Activated CD8-positive, alpha-beta memory T cell treated with anti-CD3 and anti-CD28 coated beads, Interleukin-2, amount 10 ng/mL, durations not matched to agents 7 days and 5 days (primary cell): ENCODE results near the gene HTT-AS. TPM values are rescaled to one million over a fixed set of nuclear protein-coding genes. Genes with fewer than 3 reads are reported as not detected.
A peak's percentile ranks its signal among the peaks of the same experiment; 100 is the strongest.

ENCODE experiments used
- ATAC-seq: fragments of 150-1000 bp; cut with Tn5 transposase; one replicate; pipeline ENCODE4 v1.10.0; 2021; ENCODE audit warnings: moderate library complexity
- CTCF ChIA-PET: fragments of 350-600 bp; sonication (Branson Sonifier 250); formaldehyde crosslinking; loops from one replicate; lab custom pipeline; 2021; ENCODE audit warnings: antibody characterized with exemption; lab: Charles Lee
- DNase-seq: peaks from one replicate; pipeline ENCODE4 v3.0.0-alpha.2; 2020
- H3K27ac Mint-ChIP-seq: one replicate; pipeline ENCODE4 v1.8.0; 2021; ENCODE audit warnings: mild to moderate bottlenecking, mixed read lengths
- H3K27me3 Mint-ChIP-seq: one replicate; pipeline ENCODE4 v1.8.0; 2021; ENCODE audit warnings: mixed read lengths
- H3K36me3 Mint-ChIP-seq: one replicate; pipeline ENCODE4 v1.8.0; 2021; ENCODE audit warnings: mild to moderate bottlenecking, mixed read lengths
- H3K4me1 Mint-ChIP-seq: one replicate; pipeline ENCODE4 v1.8.0; 2021; ENCODE audit warnings: mixed read lengths
- H3K4me3 Mint-ChIP-seq: one replicate; pipeline ENCODE4 v1.8.0; 2021; ENCODE audit warnings: mild to moderate bottlenecking, moderate library complexity, mixed read lengths
- H3K9me3 Mint-ChIP-seq: one replicate; pipeline ENCODE4 v1.8.0; 2022; ENCODE audit warnings: low read depth, mixed read lengths
- total RNA-seq, 2 experiments: library from RNA; stranded (reverse); gene quantifications; one replicate each; pipeline ENCODE4 v1.2.3, GENCODE V29; 2021

The HTT-AS gene
- total RNA-seq, 2 experiments from 2014 or later, result not detected

DNA sequence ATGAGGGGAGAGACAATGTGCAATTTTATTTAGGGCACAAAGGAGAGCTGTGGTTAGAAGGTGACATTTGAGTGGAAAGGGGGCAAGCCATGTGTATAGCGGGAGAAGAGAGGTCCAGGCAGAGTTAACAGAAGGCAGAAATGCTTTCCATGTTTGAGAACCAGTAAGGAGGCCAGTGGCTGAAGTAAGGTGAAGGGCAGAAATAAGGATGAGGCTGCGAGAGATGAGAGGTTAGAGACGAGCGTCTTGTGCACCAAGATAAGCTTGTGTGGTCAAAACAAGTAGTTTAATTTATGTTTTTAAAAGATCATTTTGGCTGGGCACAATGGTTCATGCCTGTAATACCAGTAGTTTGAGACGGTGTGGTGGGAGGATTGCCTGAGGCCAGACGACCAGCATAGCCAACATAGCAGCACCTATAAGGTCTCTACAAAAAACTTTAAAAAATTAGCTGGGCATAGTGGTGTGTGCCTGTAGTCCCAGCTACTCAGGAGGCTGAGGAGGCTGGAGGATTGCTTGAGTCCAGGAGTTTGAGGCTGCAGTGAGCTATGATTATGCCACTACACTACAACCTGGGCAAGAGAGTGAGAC is 8.7 kb upstream of the HTT-AS start:
- Mint-ChIP-seq H3K9me3 (no peaks in the 10 kb centered on the region), H3K4me3 (no peak overlapping the region), H3K4me1 (peaks cover 46% of the 10 kb centered on the region), H3K36me3 (peaks cover 27% of the 10 kb centered on the region), H3K27ac (no peak overlapping the region), H3K27me3 (no peaks in the 10 kb centered on the region)
- DNase-seq (peak; percentile 33), ATAC-seq (no peak)
- CTCF ChIA-PET, result interaction anchor here (0.6 to 0.8 kb wide), 2 partner anchors 25 to 398 kb away, joined by 3 read pairs; no protein-coding TSS in a partner anchor

DNA sequence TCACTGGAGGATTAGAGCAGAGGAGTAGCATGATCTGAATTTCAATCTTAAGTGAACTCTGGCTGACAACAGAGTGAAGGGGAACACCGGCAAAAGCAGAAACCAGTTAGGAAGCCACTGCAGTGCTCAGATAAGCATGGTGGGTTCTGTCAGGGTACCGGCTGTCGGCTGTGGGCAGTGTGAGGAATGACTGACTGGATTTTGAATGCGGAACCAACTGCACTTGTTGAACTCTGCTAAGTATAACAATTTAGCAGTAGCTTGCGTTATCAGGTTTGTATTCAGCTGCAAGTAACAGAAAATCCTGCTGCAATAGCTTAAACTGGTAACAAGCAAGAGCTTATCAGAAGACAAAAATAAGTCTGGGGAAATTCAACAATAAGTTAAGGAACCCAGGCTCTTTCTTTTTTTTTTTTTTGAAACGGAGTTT is 5.4 kb upstream of the HTT-AS start:
- no peaks in the 10 kb centered on the region for H3K9me3 Mint-ChIP-seq
- H3K36me3 Mint-ChIP-seq, result peaks cover 19% of the 10 kb centered on the region
- CTCF ChIA-PET, result interaction anchor here (0.6 kb wide), 1 partner anchor 102 kb away, joined by 3 read pairs; no protein-coding TSS in a partner anchor
- ATAC-seq (no peak), DNase-seq (no peak)
- H3K27me3 Mint-ChIP-seq, result no peaks in the 10 kb centered on the region
- H3K27ac Mint-ChIP-seq, result no peak overlapping the region
- peaks cover 49% of the 10 kb centered on the region for H3K4me1 Mint-ChIP-seq
- H3K4me3 Mint-ChIP-seq, result no peak overlapping the region

DNA sequence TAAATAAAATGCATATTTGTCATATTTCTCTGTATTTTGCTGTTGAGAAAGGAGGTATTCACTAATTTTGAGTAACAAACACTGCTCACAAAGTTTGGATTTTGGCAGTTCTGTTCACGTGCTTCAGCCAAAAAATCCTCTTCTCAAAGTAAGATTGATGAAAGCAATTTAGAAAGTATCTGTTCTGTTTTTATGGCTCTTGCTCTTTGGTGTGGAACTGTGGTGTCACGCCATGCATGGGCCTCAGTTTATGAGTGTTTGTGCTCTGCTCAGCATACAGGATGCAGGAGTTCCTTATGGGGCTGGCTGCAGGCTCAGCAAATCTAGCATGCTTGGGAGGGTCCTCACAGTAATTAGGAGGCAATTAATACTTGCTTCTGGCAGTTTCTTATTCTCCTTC is 3.5 kb upstream of the HTT-AS start:
- Mint-ChIP-seq H3K27ac (no peak overlapping the region), H3K4me3 (no peak overlapping the region), H3K4me1 (peaks cover 40% of the 10 kb centered on the region), H3K9me3 (no peaks in the 10 kb centered on the region), H3K36me3 (peaks cover 12% of the 10 kb centered on the region), H3K27me3 (no peaks in the 10 kb centered on the region)
- CTCF ChIA-PET, result no interaction called here
- DNase-seq (no peak), ATAC-seq (no peak)

DNA sequence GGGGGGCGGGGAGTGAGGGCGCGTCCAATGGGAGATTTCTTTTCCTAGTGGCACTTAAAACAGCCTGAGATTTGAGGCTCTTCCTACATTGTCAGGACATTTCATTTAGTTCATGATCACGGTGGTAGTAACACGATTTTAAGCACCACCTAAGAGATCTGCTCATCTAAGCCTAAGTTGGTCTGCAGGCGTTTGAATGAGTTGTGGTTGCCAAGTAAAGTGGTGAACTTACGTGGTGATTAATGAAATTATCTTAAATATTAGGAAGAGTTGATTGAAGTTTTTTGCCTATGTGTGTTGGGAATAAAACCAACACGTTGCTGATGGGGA is 1.3 kb upstream of the HTT-AS start:
- H3K4me1 Mint-ChIP-seq, result peaks cover 27% of the 10 kb centered on the region
- CTCF ChIA-PET, result interaction anchor here (1.8 kb wide), 1 partner anchor 30 kb away, joined by 5 read pairs; no protein-coding TSS in a partner anchor
- no peaks in the 10 kb centered on the region for H3K27me3 Mint-ChIP-seq
- no peaks in the 10 kb centered on the region for H3K9me3 Mint-ChIP-seq
- ATAC-seq (no peak), DNase-seq (no peak)
- no peak overlapping the region for H3K27ac Mint-ChIP-seq
- H3K36me3 Mint-ChIP-seq, result peaks cover 7% of the 10 kb centered on the region
- peak overlapping the region; percentile 87 for H3K4me3 Mint-ChIP-seq

DNA sequence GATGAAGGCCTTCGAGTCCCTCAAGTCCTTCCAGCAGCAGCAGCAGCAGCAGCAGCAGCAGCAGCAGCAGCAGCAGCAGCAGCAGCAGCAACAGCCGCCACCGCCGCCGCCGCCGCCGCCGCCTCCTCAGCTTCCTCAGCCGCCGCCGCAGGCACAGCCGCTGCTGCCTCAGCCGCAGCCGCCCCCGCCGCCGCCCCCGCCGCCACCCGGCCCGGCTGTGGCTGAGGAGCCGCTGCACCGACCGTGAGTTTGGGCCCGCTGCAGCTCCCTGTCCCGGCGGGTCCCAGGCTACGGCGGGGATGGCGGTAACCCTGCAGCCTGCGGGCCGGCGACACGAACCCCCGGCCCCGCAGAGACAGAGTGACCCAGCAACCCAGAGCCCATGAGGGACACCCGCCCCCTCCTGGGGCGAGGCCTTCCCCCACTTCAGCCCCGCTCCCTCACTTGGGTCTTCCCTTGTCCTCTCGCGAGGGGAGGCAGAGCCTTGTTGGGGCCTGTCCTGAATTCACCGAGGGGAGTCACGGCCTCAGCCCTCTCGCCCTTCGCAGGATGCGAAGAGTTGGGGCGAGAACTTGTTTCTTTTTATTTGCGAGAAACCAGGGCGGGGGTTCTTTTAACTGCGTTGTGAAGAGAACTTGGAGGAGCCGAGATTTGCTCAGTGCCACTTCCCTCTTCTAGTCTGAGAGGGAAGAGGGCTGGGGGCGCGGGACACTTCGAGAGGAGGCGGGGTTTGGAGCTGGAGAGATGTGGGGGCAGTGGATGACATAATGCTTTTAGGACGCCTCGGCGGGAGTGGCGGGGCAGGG is 711 bp upstream of the HTT-AS start:
- Mint-ChIP-seq H3K27ac (peak overlapping the region; percentile 85), H3K9me3 (no peaks in the 10 kb centered on the region), H3K4me3 (peak overlapping the region; percentile 87), H3K27me3 (no peaks in the 10 kb centered on the region), H3K36me3 (peaks cover 4% of the 10 kb centered on the region), H3K4me1 (peaks cover 27% of the 10 kb centered on the region)
- peak; percentile 71 for DNase-seq
- peak; percentile 6 for ATAC-seq
- CTCF ChIA-PET, result interaction anchor here (1.3 to 1.8 kb wide), 2 partner anchors 30 to 113 kb away, joined by 3 to 5 read pairs; partner anchors contain the start of gene NOP14

DNA sequence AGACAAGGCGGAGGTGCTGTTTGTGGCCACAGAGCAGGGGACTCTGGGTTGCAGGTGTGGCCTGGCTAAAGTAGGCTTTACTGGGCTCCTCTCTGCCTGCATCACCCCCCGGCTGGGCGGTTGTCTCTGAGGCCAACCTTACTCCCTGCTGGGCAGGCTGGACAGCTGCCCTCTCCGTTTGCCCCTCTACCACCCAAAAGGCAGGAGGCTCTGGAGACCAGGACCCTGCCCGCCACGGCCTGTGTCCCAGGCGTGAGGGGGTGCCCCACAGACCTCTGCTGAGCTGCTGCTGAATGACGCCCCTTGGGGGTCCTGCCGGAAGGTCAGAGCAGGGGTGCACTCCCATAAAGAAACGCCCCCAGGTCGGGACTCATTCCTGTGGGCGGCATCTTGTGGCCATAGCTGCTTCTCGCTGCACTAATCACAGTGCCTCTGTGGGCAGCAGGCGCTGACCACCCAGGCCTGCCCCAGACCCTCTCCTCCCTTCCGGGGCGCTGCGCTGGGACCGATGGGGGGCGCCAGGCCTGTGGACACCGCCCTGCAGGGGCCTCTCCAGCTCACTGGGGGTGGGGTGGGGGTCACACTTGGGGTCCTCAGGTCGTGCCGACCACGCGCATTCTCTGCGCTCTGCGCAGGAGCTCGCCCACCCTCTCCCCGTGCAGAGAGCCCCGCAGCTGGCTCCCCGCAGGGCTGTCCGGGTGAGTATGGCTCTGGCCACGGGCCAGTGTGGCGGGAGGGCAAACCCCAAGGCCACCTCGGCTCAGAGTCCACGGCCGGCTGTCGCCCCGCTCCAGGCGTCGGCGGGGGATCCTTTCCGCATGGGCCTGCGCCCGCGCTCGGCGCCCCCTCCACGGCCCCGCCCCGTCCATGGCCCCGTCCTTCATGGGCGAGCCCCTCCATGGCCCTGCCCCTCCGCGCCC is 920 bp downstream of the HTT-AS start:
- Mint-ChIP-seq H3K4me3 (peak overlapping the region; percentile 33), H3K27me3 (no peaks in the 10 kb centered on the region), H3K9me3 (no peaks in the 10 kb centered on the region), H3K36me3 (no peaks in the 10 kb centered on the region), H3K27ac (no peak overlapping the region), H3K4me1 (peaks cover 22% of the 10 kb centered on the region)
- CTCF ChIA-PET, result interaction anchor here (0.8 to 1.6 kb wide), 3 partner anchors 27 to 111 kb away, joined by 3 read pairs; partner anchors contain the start of gene NOP14
- ATAC-seq (peak; percentile 68), DNase-seq (no peak)

DNA sequence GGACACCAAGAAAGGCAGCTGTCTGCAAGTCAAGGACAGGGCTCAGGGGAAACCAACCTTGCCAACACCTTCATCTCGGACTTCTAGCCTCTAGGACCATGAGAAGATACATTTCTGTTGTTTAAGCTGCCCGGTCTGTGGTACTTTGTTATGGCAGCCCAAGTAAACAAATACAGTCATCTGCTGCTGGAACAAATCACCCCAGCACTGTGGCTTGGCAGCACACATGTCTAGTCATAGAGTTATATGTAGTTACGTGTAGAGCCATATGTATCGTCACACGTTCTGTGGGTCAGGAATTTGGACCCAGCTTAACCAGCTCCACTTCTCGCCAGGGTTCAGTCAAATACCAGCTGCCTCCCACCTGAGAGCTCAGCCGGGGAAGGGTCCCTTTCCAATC is 2.5 kb downstream of the HTT-AS start:
- H3K9me3 Mint-ChIP-seq, result no peaks in the 10 kb centered on the region
- H3K36me3 Mint-ChIP-seq, result no peaks in the 10 kb centered on the region
- H3K4me1 Mint-ChIP-seq, result peaks cover 15% of the 10 kb centered on the region
- H3K27ac Mint-ChIP-seq, result no peak overlapping the region
- H3K4me3 Mint-ChIP-seq, result no peak overlapping the region
- CTCF ChIA-PET, result interaction anchor here (1.2 kb wide), 1 partner anchor 116 kb away, joined by 3 read pairs; no protein-coding TSS in a partner anchor
- no peak for DNase-seq
- no peak for ATAC-seq
- H3K27me3 Mint-ChIP-seq, result no peaks in the 10 kb centered on the region

DNA sequence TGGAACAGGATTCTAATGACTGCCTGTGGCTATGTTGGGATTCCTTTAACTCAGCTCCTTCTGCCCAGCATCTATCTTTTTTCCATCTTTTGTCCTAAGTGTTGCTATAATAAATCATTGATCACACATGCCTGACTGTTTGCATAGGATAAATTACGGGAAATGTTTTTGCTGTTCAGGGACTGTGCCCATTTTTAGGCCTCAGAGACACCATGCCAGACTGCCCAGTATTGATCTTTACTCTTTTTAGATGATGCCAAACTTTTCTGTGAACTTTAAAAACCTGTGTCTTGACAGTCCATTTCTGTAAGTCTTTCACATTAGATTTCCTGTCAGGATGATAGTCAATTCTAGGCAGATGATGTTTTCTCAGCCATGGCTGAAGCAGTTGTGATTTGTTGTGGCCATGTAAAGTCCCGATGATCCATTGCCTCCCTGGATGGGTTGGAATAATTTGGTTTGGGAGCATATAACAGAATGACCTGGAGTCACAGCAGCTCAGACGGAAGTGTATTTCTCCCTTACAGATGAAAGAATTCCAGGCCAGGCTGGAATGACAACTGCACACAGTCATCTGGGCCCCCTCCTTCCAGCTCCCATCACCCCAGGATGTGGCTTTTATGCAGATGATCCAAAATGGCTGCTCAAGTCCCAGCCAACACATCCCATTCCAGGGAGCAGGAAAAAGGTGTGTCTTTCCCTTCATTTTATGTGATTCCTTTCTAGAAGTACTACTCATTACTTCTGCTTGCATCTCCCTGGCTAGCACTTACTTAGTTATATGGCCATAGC is 3.4 kb downstream of the HTT-AS start:
- Mint-ChIP-seq H3K9me3 (no peaks in the 10 kb centered on the region), H3K27ac (no peak overlapping the region), H3K36me3 (no peaks in the 10 kb centered on the region), H3K4me3 (no peak overlapping the region), H3K4me1 (peaks cover 7% of the 10 kb centered on the region), H3K27me3 (no peaks in the 10 kb centered on the region)
- DNase-seq (no peak), ATAC-seq (no peak)
- CTCF ChIA-PET, result interaction anchor here (1.2 to 1.3 kb wide), 2 partner anchors 10 to 24 kb away, joined by 3 read pairs; no protein-coding TSS in a partner anchor

DNA sequence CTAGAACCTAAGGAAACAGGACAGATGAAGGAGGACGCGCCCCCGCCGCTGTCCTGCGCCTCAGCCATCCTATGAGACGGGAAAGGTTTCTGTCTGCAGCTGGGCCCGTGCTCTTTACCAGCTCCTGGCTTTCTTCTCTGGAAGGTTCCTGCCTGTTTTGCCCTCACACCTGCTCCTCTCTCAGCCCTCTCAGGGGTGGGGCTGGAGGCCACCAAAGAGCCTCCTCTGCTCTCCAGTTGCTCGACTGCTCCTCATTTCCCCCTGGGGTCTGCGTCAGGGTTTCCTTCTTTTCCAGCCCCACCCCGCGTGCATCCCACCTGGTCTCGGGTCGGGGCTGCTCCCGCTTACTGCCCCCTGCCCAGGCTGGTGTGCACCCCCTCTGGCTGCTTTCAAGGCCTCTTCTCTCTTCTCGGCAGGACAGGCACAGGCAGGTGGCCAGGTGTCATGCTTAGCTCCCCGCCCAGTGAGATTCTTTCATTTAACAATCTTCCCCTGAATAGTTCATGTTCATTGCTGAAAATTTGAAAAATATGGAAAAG is 4.6 kb downstream of the HTT-AS start:
- H3K9me3 Mint-ChIP-seq, result no peaks in the 10 kb centered on the region
- no peaks in the 10 kb centered on the region for H3K27me3 Mint-ChIP-seq
- H3K27ac Mint-ChIP-seq, result no peak overlapping the region
- H3K36me3 Mint-ChIP-seq, result no peaks in the 10 kb centered on the region
- no peaks in the 10 kb centered on the region for H3K4me1 Mint-ChIP-seq
- DNase-seq (no peak), ATAC-seq (no peak)
- H3K4me3 Mint-ChIP-seq, result no peak overlapping the region
- CTCF ChIA-PET, result interaction anchor here (1.2 kb wide), 1 partner anchor 9 kb away, joined by 3 read pairs; no protein-coding TSS in a partner anchor

DNA sequence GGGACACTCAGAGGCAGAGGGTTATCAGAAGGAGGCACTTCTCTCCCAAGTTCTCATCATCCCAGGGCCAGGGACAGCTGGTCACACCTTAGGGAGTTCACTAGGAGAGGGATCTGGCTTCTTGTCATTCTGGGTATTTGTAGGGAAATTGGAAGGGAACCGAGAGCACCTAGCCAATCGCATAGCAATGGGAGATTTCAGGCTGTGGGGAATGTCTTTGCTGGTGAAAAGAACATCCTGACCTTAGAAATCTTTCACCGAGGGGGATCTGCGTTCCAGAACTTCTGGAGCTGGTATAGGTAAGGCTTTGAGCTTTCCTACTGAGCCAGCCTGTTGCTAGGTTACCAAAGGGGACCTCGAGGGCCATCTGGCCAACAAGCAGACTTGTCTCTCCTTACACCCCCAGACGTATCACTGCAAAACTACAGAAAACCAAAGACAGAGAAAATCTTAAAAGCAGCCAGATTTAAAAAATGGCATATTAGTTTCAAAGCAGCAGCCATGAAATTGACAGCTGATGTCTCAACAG is 6.8 kb downstream of the HTT-AS start:
- ATAC-seq (no peak), DNase-seq (no peak)
- Mint-ChIP-seq H3K4me3 (no peak overlapping the region), H3K4me1 (no peaks in the 10 kb centered on the region), H3K36me3 (no peaks in the 10 kb centered on the region), H3K27me3 (no peaks in the 10 kb centered on the region), H3K27ac (no peak overlapping the region), H3K9me3 (no peaks in the 10 kb centered on the region)
- CTCF ChIA-PET, result no interaction called here

DNA sequence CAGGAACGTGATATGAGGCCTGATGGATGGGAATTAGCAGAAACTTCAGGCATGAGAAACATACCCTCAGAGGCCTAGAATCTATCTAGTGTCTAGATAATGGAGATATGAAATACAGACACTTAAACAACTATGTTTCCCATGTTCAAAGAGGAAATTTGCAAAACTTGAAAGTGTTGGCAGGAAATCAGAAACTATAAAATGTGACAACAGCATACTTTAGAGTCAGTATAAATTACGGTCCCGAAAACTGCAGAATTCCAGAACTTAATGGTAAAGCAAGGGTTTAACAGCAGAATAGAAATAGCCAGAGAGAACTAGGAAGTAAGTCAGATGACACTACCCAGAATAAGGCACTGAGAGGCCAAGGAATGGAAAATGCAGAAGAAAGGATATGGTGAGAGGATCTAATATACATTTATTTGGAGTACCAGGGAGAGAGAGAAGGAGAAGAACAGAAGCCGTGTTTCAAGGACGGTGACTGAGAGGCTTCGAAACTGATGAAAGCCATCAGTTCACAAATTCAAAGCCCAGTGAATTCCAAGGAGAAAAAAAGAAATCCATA is 7.4 kb downstream of the HTT-AS start:
- H3K9me3 Mint-ChIP-seq, result no peaks in the 10 kb centered on the region
- no peaks in the 10 kb centered on the region for H3K36me3 Mint-ChIP-seq
- ATAC-seq, result no peak

DNA sequence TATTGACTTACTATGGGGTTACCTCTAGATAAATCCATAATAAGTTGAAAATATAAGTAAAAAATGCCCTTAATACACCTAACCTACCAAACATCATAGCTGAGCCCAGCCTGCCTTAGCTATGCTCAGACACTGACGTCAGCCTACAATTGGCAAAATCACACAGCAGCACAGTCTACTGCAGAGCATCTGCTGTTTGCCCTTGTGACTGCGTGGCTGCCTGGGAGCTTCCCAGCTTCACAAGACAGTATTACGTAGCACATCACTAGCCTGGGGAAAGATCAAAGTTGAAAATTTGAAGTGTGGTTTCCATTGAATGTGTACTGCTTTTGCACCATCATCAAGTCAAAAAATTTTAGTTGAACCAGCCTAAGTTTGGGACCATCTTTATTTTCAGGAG is 8.8 kb downstream of the HTT-AS start:
- H3K9me3 Mint-ChIP-seq, result no peaks in the 10 kb centered on the region
- ATAC-seq (no peak), DNase-seq (no peak)
- H3K27me3 Mint-ChIP-seq, result peaks cover 2% of the 10 kb centered on the region
- CTCF ChIA-PET, result interaction anchor here (1.0 to 1.3 kb wide), 2 partner anchors 12 to 72 kb away, joined by 3 read pairs; no protein-coding TSS in a partner anchor
- H3K4me1 Mint-ChIP-seq, result no peaks in the 10 kb centered on the region
- H3K27ac Mint-ChIP-seq, result no peak overlapping the region
- no peak overlapping the region for H3K4me3 Mint-ChIP-seq
- H3K36me3 Mint-ChIP-seq, result no peaks in the 10 kb centered on the region

More for the DNA sequence above, 7.4 kb downstream of the HTT-AS start:
- no peak for DNase-seq
- no peaks in the 10 kb centered on the region for H3K4me1 Mint-ChIP-seq
- CTCF ChIA-PET, result no interaction called here
- H3K27ac Mint-ChIP-seq, result no peak overlapping the region
- H3K27me3 Mint-ChIP-seq, result no peaks in the 10 kb centered on the region
- no peak overlapping the region for H3K4me3 Mint-ChIP-seq
